Activated T-helper 1 cell treated with Interleukin-2 at 50 U/mL for 16 hours (primary cell): ENCODE measurements around the gene AMER2.
"Not testable (repeated sequence)": the region's sequence is repeated elsewhere in the genome, so short reads cannot be mapped to it uniquely, and the experiment has no call there.

ENCODE experiments used
- DNase-seq: peaks from one replicate; pipeline ENCODE4 v3.0.0-alpha.2; 2020; ENCODE audit warnings: low read depth

The AMER2 gene

DNA sequence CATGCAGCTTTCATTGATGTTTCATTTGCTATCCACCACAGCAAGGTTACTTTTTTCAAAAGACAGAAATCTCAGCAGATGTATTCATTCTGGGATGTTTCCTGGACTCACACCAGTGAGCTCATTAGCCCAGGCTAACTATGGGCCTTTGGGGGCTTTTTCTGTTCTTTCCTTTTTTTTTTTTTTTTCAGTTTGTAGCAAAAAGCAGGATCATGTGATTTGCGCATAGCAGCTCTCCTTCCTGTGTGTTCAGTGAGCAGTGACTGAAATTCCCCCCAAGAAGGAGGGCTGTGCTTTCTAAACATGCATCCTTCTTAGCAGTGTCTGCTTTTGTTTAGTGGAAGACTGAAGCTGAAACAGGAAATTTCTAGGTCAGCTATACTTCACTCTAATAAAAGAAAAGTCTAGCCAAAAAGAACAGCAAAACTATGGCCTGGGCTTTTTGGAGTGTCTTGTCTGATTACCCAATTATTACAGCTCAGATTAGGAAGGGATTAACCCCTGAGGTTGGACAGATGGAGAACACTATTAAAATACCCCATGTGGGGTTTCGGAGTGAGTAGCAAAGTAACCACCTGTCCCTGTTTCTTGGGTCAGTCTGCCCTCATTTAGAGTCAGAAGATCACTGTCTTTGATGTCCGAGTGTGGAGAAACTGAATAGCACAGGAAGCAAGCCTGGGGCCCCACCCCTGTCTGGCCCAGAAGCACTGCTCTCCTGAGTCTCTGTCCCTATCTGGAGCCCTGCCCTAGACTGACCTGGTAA, 8.9 kb upstream of the AMER2 start:
- no peak for DNase-seq

- DNase-seq: no peak
Observed at GRCh38 chr13:25179832-25180774, 8.0 kb upstream of the AMER2 start.

- no peak for DNase-seq
Observed at GRCh38 chr13:25179011-25179410, 6.9 kb upstream of the AMER2 start.

GRCh38 chr13:25178070-25178469, 6.0 kb upstream of the AMER2 start:
- no peak for DNase-seq

DNA sequence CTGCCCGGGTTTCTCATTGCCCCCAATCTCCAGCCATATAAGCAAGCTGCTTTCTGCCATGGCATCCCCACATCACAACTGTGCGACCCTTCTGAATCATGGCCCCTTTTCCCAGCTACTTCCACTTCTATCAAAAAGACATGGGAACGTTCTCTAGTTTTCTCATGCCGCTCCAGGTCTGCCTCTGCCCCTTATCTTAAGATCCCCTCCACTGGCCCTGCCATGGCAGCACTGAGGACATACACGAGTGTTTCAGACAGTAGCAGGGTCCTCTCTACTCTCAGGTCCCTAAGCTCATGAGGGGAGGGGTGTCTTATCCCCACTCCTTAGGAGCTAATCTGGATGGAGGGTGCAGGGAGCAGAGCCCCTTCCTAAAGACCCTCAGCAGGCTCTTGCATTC, 5.5 kb upstream of the AMER2 start:
- DNase-seq: no peak

DNA sequence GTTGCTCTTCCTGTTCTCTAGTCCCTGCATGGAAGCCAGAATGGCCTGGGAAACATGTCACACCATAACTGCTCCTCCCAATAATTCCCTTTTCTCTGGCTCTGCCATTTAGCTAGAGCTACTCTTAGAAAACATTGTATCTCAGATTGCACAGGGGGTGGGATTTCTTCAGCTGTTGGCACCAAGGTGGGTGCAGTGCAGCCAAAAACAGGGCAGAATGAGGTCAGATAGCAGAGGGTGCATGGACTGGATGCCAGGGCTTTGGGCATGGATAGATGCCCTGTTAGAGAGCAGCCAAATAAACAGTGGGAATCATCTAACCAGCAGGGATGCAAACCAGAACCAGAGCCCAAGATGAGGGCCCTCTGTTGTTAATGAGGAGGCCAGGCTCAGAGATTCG, 4.9 kb upstream of the AMER2 start:
- no peak for DNase-seq

- DNase-seq: no peak
Observed at GRCh38 chr13:25175431-25175830, 3.3 kb upstream of the AMER2 start.

- no peak for DNase-seq
Observed at GRCh38 chr13:25175026-25175425, 2.9 kb upstream of the AMER2 start.

DNA sequence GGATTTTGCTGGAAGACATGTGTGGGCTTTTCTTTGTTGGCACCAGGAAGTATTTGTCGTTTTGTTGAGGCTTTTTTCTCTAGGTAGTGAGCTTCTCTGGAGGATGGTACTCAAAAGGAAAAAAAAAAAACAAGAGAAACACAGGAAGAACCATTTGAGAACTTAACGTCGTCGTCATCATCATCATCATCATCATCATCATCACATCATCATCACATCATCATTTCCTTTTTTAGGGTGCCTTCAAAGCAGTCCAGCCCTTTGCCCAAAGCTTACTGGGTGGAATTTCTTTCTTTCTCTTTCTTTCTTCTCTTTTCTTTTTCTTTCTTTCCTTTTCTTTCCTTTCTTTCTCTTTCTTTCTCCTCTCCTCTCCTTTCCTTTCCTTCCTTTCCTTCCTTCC, 2.2 kb upstream of the AMER2 start:
- no peak for DNase-seq

DNA sequence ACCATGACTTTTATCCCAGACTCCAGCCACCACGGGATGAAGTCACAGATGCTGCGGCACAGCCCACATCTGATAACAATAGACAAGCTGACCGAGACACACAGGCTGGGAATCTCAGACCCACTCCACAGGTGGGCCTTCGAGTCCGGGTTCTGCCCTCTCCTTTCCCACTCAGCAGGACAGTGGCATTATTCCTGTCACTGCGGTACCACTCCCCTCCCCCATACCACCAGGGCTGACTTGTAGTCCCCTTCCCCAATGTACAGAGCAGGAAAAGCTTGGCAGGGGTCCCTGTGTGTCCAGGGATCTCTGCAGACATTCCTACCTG, 179 bp upstream of the AMER2 start:
- DNase-seq: no peak

- DNase-seq: no peak
Observed at GRCh38 chr13:25171170-25171516, 945 bp downstream of the AMER2 start.

DNA sequence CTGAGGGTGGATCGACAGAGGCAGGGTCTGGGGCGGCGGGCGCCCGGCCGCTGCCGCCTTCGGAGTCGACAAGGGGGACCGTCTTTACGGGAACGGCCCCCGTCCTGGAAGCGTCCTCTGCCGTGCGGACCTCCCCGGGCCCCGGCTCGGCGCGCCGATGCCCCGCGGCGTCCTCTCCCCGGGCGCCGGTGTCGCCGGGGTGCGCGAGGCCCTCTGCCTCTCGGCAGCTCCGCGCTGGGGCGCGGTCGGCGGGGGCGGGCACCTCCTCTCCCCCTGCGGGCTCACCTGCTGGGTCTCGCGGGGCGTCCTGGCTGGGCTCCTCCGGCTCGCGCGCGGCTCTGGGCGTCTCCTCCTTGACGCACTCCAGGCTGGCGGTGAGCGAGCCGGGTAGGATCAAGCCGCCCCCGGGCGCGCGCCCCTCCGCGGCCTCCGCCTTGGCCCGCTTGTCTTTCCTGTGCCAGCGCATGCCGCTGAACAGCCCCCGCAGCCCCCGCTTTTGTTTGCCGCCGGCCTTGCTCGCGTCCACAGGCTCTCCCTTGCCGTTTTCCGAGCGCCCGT, 1.5 kb downstream of the AMER2 start:
- DNase-seq: no peak

- DNase-seq: no peak
Observed at GRCh38 chr13:25169951-25170553, 2.0 kb downstream of the AMER2 start.

- DNase-seq: no peak
Observed at GRCh38 chr13:25169356-25169755, 2.7 kb downstream of the AMER2 start.

DNA sequence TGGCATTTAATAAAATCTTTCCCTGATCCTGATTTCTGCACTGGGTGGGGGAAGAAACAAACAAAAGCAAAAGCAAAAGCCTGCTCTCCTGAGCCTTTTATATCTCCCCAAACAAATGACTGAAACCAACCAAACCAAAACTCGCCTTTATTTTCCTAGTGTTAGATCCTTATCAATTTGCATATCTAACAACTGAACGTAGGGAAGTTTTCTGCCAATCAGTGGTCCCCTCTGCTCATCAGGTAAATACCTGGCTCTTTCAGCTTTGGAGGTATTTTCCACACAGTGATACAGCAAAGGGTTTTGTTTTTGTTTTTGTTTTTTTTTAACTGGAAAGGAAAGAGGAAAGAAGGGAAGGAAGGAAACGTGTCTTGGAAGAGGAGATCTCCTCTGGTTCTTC, 3.3 kb downstream of the AMER2 start:
- no peak for DNase-seq

GRCh38 chr13:25167382-25168174, 4.5 kb downstream of the AMER2 start:
- DNase-seq: no peak

DNA sequence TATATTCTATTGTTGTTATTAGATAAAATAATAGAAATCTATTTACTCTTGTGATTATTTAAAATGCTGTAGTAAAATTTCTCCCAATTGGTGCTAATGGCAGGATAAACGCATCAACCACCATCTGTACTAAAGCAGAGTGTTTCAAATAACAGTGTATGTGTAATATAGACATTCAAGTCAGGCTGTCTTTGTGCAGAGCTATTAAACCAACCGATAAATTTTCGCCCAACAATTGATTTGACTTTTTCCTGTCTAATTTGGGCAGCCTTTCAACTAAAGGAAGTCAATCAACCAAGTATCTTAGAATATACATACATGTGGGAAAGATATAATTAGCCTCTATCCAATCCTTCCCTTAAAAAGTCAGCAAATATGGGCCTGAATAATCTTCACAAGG, 5.8 kb downstream of the AMER2 start:
- DNase-seq: no peak

GRCh38 chr13:25165663-25166062, 6.4 kb downstream of the AMER2 start:
- DNase-seq: no peak

- not testable (repeated sequence) for DNase-seq
Observed at GRCh38 chr13:25165163-25165562, 6.9 kb downstream of the AMER2 start.

- DNase-seq: no peak
Observed at GRCh38 chr13:25157681-25158080, 14.4 kb downstream of the AMER2 start.

GRCh38 chr13:25153736-25154135, 18.4 kb downstream of the AMER2 start:
- DNase-seq: no peak

DNA sequence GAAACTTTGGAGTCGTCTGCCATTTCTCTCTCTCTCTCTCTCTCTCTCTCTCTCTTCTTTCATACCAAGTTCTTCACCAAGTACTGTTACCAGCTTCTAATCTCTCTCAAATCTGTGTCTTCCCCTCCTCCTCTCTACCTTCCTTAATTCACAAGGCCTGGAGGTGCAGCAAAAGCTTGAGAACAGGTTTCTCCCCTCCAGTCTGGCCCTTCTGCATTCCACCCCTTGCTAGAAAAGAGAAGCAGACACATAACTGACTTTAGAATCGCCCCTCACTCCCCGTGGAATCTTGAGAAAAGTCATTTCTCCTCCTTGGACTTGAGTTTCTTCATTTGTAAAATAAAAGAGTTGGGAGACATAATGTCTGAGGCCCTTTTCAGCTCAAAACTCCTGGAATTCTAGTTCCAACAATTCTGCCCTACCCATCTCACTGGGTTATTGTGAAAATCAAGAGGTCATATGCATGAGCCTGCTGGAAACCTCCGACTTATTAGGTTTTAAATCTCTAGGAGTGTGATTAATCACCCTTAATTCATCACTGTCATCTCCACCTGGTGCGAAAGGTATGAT, 20.4 kb downstream of the AMER2 start:
- DNase-seq: no peak
